ENCODE data around the gene FMNL2. TPM values are rescaled to one million over a fixed set of nuclear protein-coding genes. Genes with fewer than 3 reads are reported as not detected.

FMNL2 gene
- total RNA-seq, 1 donor from 2014 or later: 60.6 TPM

DNA sequence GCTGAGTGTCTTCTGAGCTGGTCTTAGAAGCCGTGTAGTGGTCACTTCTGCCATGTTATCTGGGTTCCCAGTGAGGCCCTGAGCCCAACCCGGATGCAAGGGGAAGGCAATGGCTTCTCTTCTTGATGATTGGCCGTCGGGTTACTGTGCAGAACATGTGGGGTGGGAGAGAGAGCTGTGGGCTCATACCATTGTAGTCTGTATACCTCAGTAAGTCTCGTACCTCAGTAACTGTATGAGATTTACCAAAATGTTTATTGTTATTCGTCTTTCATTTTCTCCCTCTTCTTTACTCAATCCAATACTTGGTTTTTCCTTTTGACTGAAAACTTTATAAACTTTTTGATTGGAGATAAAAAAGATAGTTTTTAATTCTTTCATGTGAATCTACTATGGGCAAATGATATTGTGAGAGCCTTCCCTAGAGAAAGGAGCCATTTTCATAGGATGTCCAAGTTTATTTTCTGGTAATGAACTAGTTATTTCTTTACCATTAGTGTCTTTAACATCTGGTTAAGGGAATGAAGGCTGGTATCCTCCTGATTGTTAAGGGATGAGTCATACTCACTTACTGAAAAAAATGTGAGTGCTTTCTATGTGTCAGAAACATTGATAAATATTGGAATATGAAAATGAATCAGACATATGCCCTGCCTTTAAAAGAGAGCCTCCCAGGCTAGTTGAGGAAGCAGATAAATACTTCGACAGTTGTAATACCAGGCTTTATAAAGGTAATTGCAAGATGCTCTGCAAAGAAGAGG, 252.4 kb downstream of the FMNL2 start:
- peak; percentile 27 for DNase-seq

GRCh38 chr2:152588998-152589397, 254.0 kb downstream of the FMNL2 start:
- DNase-seq: no peak

- DNase-seq: no peak
Observed at GRCh38 chr2:152594022-152594766, 259.2 kb downstream of the FMNL2 start.

DNA sequence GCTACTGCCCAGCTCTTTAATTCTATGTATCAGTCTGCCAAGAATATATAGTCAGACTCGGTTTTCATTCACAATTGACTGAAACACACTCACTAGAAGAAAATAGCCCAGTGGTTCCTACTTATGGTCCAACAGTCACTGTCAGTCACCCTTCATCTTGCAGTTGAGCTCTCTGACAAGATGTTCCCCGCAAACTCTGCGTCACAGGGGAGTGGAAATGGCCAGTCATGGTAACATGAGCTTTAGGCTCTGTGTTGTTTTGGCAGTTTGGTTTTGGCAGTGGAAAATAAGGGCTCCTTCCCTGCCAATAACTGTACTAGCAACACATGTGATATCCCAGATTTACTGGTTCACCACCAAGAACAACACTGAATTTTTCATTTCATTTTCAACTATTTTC, 259.8 kb downstream of the FMNL2 start:
- DNase-seq: no peak

GRCh38 chr2:152598975-152599759, 264.2 kb downstream of the FMNL2 start:
- DNase-seq: no peak

GRCh38 chr2:152600051-152600657, 265.2 kb downstream of the FMNL2 start:
- no peak for DNase-seq

DNA sequence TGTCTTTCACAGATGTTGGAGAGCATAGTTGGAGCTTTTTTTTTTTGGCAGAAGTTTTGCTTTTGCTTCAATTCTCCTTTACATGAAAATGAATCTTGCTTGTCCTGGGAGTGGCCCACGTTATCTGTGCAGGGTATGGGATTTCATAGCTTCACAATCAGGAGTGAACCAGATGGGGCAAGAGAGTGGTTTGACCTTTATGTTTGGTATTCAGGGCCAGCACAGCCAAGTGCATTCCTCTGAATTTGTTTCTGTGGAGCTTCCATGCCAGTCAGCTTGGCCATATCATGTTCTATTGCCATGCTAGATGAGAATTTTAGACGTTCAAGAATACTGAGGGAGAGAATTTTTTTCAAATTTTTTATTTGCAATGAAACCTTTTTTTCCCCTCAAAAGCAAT, 265.7 kb downstream of the FMNL2 start:
- DNase-seq: no peak

DNA sequence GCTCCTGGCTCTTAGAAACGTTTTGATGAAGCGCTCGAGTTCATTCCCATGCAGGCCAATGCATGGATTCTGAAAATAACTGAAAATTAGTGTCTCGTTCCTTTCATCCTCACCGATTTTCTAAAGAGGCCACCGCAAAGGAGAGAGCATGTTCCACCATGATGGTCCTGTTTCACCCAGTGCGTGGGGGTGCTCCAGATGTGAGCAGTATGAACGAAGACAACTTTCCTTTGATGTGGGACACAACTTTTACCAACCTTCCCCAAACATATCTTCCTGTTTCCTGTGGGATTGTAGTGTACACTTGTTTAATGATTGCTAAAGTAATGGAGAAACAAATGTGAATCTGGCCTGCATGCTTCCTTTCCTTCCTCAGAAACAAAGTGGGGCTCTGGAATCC, 267.8 kb downstream of the FMNL2 start:
- no peak for DNase-seq

DNA sequence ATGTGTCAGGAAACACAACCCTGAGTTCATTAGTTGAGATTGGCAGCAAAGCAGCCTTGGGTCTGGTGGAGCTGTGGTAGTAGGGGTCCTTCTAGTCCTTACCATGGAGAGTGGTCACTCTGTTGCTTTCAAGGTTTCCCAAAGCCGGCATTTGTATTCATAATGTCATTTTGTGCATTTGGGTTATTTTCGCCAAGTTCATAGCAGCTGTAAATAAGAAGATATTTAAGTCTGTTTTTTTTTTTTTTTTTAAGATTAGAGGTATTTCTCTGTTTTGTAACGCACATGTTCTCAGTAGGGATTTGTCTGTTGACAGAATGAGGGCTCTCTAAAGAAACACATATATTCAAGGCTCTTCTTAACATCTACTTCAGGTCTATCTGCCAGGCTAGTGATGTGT, 268.2 kb downstream of the FMNL2 start:
- peak; percentile 63 for DNase-seq

DNA sequence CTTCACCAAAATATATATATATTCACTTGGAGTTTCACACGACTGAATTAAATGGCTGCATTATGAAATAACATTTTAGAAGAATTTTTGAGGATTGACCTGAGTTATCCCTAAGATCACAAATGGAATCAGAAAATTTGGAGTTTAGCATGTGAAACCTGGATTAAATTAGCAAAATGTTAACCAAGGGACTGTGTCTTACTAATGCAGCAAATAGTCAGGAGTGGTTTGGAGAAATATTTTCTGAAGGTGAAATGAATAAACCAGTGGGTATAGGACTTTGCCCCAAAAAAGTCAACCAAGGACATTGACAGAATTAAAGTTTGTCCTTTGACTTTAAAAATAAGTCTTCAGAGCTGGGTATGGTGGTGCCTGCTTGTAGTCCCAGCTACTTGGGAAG, 271.1 kb downstream of the FMNL2 start:
- DNase-seq: no peak

- no peak for DNase-seq
Observed at GRCh38 chr2:152606941-152607340, 272.0 kb downstream of the FMNL2 start.

GRCh38 chr2:152607793-152608300, 272.9 kb downstream of the FMNL2 start:
- DNase-seq: no peak

- no peak for DNase-seq
Observed at GRCh38 chr2:152609154-152609553, 274.2 kb downstream of the FMNL2 start.

- no peak for DNase-seq
Observed at GRCh38 chr2:152609699-152610098, 274.7 kb downstream of the FMNL2 start.

DNA sequence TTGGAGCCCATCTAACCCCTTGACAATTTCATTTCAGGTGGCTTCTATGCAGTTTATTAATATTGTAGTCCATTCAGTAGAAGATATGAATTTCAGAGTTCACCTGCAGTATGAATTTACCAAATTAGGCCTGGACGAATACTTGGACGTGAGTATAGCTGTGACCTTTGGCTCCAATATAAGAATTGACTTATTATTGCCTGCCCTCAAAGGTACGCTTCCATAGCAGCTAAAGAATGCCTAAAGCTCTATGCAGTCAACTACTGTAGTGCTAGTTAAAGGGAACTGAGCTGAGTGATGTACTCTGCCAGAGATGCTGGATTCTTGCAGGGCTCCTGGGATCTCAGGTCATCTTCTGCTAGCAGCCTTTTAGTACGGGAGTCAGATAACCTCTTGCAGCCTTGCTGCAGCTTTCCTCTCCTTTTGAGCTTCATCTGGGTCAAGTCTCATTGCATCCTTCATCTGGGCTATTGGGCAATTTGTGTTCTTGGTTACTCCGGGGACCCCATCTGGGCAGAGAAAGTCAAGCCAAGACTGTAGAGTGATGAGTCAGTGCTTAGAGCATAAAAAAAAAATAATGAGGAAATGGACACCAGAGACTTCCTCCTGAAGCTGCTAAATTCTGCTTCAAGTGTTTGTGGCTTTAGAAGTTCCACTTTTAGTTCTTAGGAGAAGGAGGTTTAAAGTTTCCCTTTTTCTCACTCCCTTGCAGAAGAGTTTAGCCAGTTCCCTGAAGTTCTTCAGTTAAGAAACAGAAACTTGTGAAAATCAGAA, 276.7 kb downstream of the FMNL2 start:
- peak; percentile 61 for DNase-seq

DNA sequence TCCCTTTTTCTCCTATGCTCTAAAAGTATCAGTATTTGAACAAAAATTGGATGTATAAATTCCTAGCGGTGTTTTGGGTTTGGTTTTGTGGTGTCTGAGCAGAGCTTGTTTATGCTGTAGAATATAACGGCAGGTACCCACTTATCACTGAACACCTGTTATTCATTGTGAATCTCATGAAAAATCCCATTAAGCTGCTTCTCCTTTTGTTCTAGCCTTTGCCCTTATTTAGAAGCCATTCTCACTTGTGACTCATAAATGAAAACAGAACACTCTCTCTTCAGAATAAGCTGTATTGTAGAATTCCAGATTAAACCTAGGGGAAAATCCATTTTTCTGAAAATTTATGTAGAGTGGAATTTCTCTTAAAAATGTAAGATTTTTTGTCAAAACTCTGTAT, 278.3 kb downstream of the FMNL2 start:
- DNase-seq: peak; percentile 19

DNA sequence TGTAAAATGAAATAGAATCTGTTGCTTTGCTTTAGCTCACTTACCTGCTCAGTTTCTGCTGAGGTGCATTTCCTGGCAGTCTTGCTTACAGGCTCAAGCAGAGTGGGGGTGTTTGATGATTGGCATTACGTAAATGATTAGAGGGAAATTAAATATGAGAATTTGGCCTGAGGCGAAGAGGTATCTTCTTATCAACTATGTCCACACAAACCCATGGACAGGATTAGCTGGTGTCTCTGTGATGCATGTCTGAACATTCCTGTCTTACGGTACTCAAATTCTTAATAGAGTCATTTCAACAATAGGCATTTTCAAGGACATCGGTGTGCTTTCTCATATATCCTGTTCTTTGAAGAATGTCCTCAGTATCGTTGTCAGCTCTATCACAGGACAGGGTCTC, 280.2 kb downstream of the FMNL2 start:
- no peak for DNase-seq

DNA sequence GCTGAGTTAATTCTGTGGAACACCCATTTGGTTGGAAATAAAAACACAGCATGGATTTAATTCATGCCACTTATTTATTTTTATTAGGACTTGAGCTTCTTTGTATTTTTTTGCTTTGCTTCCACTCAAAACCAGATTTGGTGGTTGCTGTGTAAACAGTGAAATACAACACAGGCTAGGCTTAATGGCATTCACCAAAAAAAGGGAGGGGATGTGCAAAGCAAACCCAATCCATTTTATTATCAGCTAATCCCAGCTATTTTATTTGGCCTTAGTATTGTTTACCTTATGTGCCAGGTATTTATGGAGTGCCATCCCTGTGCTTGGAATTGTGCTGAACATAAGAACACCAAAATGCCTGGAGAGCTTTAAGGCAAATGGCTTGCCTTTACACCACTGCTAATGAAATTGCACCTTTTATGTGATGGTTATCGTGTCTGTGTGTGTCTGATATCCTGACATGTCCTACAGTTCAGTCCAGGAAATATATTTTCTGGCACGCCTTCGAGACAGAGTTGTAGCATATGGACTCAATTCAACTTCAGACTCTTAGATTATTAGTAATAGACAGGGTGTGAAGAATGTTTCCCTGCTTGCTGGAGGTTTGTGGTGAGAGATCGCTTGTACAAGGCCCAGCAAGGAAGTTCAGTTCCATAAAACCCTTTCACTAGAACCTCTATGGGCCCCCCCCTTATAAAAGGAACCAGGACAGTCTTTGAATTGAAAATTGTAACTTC, 282.6 kb downstream of the FMNL2 start:
- no peak for DNase-seq

DNA sequence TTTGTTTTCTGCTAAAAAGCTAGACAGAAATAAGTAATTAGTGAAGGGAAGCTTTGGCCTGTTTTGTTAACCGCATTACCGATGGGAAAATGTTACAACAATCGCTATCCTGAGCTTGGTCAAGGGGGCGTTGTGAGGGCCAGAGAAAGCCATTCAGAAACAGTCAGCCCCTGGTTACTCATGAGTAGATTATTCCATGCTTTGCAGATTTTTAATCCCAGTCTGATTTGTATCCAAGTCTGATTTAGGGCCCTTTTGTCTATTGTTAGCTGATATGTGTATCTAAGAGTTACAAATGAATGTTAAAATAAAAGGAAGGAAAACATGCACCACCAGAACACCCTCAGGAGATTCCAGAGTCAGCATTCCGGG, 283.2 kb downstream of the FMNL2 start:
- no peak for DNase-seq

- DNase-seq: no peak
Observed at GRCh38 chr2:152620208-152620607, 285.2 kb downstream of the FMNL2 start.

- no peak for DNase-seq
Observed at GRCh38 chr2:152620985-152621384, 286.0 kb downstream of the FMNL2 start.
